HepG2 (cell line): Measurements from ENCODE around the gene UBAP2L. TPM values are rescaled to one million over a fixed set of nuclear protein-coding genes. Genes with fewer than 3 reads are reported as not detected.

ENCODE experiments used
- ATAC-seq: fragments of 200-7000 bp; cut with Tn5 transposase; 3 replicates; pipeline ENCODE4 v1.9.1; 2020; ENCODE audit warnings: mild to moderate bottlenecking, moderate library complexity
- BruUV-seq: library from RNA; stranded (reverse); fragments of 400-500 nt; replicated peaks from 2 replicates; lab custom pipeline; 2021; lab: Mats Ljungman, UMichigan
- CTCF ChIA-PET: fragments of 300-600 bp; formaldehyde crosslinking; extraction: SDS; loops from one replicate; lab custom pipeline; 2021; ENCODE audit warnings: low total read pairs, inconsistent platforms, low intra/inter-chr PET ratio; lab: Yijun Ruan, JAX
- POLR2A ChIA-PET: fragments of 350-600 bp; sonication (Branson Sonifier 250); formaldehyde crosslinking; loops from one replicate; lab custom pipeline; 2020; ENCODE audit warnings: antibody characterized with exemption, inconsistent platforms; lab: Yijun Ruan, JAX
- DNase-seq: peaks from one replicate; pipeline ENCODE4 v3.0.0-alpha.2; 2015; ENCODE audit warnings: low spot score
- FAIRE-seq: peaks from 3 replicates; lab custom pipeline; 2011; peaks lifted over from hg19 to GRCh38; lab: Jason Lieb, UNC
- H2AFZ ChIP-seq: one replicate; pipeline ENCODE4 v1.6.1; 2011; ENCODE audit warnings: low read length, inconsistent platforms
- H3K27ac ChIP-seq: fragments of 300-600 bp; 3 replicates; pipeline ENCODE4 v1.8.0; 2011; ENCODE audit warnings: mixed run types, mild to moderate bottlenecking, mixed read lengths, low read length, inconsistent platforms; ENCODE audit not compliant: insufficient read depth; ENCODE audit errors: extremely low read length
- H3K27me3 ChIP-seq, 2 experiments: fragments of 200-600 bp in 1 of 2; 2 replicates in 1 of 2; 3 replicates in 1 of 2; pipeline versions ENCODE4 v1.6.0 to v1.8.0; 2011; ENCODE audit warnings: low read length in 2 of 2, mild to moderate bottlenecking in 2 of 2, moderate library complexity in 2 of 2, inconsistent platforms in 1 of 2; ENCODE audit not compliant: insufficient read depth in 2 of 2, control insufficient read depth in 1 of 2
- H3K36me3 ChIP-seq, 2 experiments: fragments of 200-600 bp in 1 of 2; replicated peaks in 1 of 2; 2 replicates in 1 of 2; 3 replicates in 1 of 2; pipeline versions ENCODE4 v1.5.1 to v1.8.0; 2011; ENCODE audit warnings: low read length in 2 of 2, inconsistent platforms in 1 of 2; ENCODE audit not compliant: insufficient read depth in 2 of 2, control insufficient read depth in 1 of 2
- H3K4me1 ChIP-seq: 2 replicates; pipeline ENCODE4 v1.5.1; 2012; ENCODE audit warnings: low read length, inconsistent platforms; ENCODE audit not compliant: insufficient read depth
- H3K4me2 ChIP-seq: 2 replicates; pipeline ENCODE4 v1.6.0; 2011; ENCODE audit warnings: low read depth, low read length, inconsistent platforms
- H3K4me3 ChIP-seq, 3 experiments: fragments of 200-600 bp in 1 of 3; sonication (generic), shearing (Covaris generic) in 1 of 3; replicated peaks in 1 of 3; 2 replicates each; pipeline ENCODE4 v1.5.1; 2011 to 2016; ENCODE audit warnings: low read length in 3 of 3, inconsistent platforms in 2 of 3, low read depth in 2 of 3, mild to moderate bottlenecking in 2 of 3, control low read depth in 1 of 3, mixed read lengths in 1 of 3; ENCODE audit not compliant: insufficient read depth in 1 of 3
- H3K79me2 ChIP-seq: one replicate; pipeline ENCODE4 v1.6.1; 2011; ENCODE audit warnings: low read length, inconsistent platforms; ENCODE audit not compliant: insufficient read depth
- H3K9ac ChIP-seq: 2 replicates; pipeline ENCODE4 v1.6.0; 2011; ENCODE audit warnings: mild to moderate bottlenecking, low read depth, low read length, inconsistent platforms; ENCODE audit not compliant: insufficient read depth
- H3K9me3 ChIP-seq: 2 replicates; pipeline ENCODE4 v1.5.1; 2012; ENCODE audit warnings: mild to moderate bottlenecking, low read length
- H4K20me1 ChIP-seq: 2 replicates; pipeline ENCODE4 v1.6.0; 2011; ENCODE audit warnings: inconsistent platforms, mild to moderate bottlenecking, low read length, moderate library complexity; ENCODE audit not compliant: insufficient read depth
- ATAD3A ChIP-seq: sonication (generic); formaldehyde crosslinking; IDR thresholded peaks from 2 replicates; pipeline ENCODE4 v1.4.0; 2020; ENCODE audit warnings: missing genetic modification reagents
- HMG20A ChIP-seq: IDR thresholded peaks from 2 replicates; pipeline ENCODE4 v1.6.1; 2016; ENCODE audit warnings: borderline replicate concordance
- HNRNPLL ChIP-seq: fragments of 200-400 bp; formaldehyde crosslinking; IDR thresholded peaks from 2 replicates; pipeline ENCODE4 v1.6.1; 2017; ENCODE audit warnings: mild to moderate bottlenecking, low read depth, low read length; ENCODE audit not compliant: poor library complexity, severe bottlenecking
- ZNF121 ChIP-seq: sonication (generic); formaldehyde crosslinking; IDR thresholded peaks from 2 replicates; pipeline ENCODE4 v1.5.0; 2020; ENCODE audit warnings: mild to moderate bottlenecking, missing genetic modification reagents
- ZNF34 ChIP-seq: sonication (generic); formaldehyde crosslinking; IDR thresholded peaks from 2 replicates; pipeline ENCODE4 v1.4.0; 2020; ENCODE audit warnings: mild to moderate bottlenecking, missing genetic modification reagents, borderline replicate concordance
- ZNF652 ChIP-seq: IDR thresholded peaks from 2 replicates; pipeline ENCODE4 v1.6.1; 2016; ENCODE audit warnings: low read depth, borderline replicate concordance
- WGBS: methylation state at CpG from one replicate; pipeline ENCODE4 v1.1.6; 2017; ENCODE audit warnings: low lambda C conversion rate; 5-methylcytosine and 5-hydroxymethylcytosine counted together
- in situ Hi-C: cut with HindIII; loops from 2 replicates; pipeline ENCODE4 v1.10.0; 2017; ENCODE audit warnings: low pct_unique_long_range_greater_than_20kb; ENCODE audit not compliant: extremely low pct_ligation_motif_present
- intact Hi-C: fragments of 100-400 bp; cut with micrococcal nuclease; formaldehyde crosslinking; loops from one replicate; pipeline ENCODE4 v1.10.0; 2022; ENCODE audit not compliant: unreplicated experiment
- polyA plus RNA-seq, 8 experiments: library from polyadenylated mRNA; depleted of rRNA in 3 of 8; stranded (reverse) in 7 of 8; unstranded in 1 of 8; fragments of >200 nt; fragmentation: Illumina TruSeq in 4 of 8; extraction: Trizol in 4 of 8; gene quantifications; 2 replicates each; pipeline versions ENCODE4 v1.2.1 to v1.2.3, GENCODE V29; 2011 to 2016; ENCODE audit warnings: low read depth in 4 of 8, missing spikeins in 1 of 8, mixed read lengths in 1 of 8; ENCODE audit not compliant: insufficient read depth in 1 of 8
- total RNA-seq, 5 experiments: library from RNA; depleted of rRNA; stranded (reverse); fragments of >200 nt; fragmentation: Illumina TruSeq; extraction: Trizol; gene quantifications; 2 replicates each; pipeline ENCODE4 v1.2.3, GENCODE V29; 2016; ENCODE audit warnings: low read depth in 1 of 5
- TF ChIP-seq, protein P1 (sequence below): sonication (generic); formaldehyde crosslinking; IDR thresholded peaks from 2 replicates; pipeline ENCODE4 v1.4.0; 2020; ENCODE audit warnings: mild to moderate bottlenecking, missing genetic modification reagents, borderline replicate concordance
- TF ChIP-seq, protein P2 (sequence below): sonication (generic); formaldehyde crosslinking; IDR thresholded peaks from 2 replicates; pipeline ENCODE4 v1.4.0; 2020; ENCODE audit warnings: missing genetic modification reagents

UBAP2L gene
- total and polyA plus RNA-seq, 2 of the 13 experiments (the other 11 are each of a cell fraction or from before 2014, with no cell fraction given) = 74.2 to 159 TPM

DNA sequence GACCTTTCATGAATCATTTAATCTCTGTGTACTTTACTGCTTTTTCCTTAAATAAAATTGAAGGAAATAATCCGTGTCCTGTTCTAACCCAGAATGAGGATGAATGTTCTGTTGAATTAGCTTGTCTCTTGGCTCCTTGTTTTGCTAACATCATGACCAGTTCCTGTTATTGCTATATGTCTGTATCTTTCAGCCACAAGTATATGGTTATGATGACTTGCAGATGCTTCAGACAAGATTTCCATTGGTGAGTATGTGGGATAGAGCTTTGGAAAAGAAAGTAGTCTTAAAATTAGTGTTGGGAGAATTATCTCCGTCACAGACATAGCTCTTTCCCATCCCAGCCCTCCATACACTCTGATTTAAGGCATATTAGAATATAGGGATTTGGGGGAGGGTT, 38.0 kb downstream of the UBAP2L start (continued):
- TF ChIP-seq, protein P1, sequence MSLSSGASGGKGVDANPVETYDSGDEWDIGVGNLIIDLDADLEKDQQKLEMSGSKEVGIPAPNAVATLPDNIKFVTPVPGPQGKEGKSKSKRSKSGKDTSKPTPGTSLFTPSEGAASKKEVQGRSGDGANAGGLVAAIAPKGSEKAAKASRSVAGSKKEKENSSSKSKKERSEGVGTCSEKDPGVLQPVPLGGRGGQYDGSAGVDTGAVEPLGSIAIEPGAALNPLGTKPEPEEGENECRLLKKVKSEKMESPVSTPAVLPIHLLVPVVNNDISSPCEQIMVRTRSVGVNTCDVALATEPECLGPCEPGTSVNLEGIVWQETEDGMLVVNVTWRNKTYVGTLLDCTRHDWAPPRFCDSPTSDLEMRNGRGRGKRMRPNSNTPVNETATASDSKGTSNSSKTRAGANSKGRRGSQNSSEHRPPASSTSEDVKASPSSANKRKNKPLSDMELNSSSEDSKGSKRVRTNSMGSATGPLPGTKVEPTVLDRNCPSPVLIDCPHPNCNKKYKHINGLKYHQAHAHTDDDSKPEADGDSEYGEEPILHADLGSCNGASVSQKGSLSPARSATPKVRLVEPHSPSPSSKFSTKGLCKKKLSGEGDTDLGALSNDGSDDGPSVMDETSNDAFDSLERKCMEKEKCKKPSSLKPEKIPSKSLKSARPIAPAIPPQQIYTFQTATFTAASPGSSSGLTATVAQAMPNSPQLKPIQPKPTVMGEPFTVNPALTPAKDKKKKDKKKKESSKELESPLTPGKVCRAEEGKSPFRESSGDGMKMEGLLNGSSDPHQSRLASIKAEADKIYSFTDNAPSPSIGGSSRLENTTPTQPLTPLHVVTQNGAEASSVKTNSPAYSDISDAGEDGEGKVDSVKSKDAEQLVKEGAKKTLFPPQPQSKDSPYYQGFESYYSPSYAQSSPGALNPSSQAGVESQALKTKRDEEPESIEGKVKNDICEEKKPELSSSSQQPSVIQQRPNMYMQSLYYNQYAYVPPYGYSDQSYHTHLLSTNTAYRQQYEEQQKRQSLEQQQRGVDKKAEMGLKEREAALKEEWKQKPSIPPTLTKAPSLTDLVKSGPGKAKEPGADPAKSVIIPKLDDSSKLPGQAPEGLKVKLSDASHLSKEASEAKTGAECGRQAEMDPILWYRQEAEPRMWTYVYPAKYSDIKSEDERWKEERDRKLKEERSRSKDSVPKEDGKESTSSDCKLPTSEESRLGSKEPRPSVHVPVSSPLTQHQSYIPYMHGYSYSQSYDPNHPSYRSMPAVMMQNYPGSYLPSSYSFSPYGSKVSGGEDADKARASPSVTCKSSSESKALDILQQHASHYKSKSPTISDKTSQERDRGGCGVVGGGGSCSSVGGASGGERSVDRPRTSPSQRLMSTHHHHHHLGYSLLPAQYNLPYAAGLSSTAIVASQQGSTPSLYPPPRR (CRISPR knock-in tag) = no peak
- TF ChIP-seq HMG20A (no peak), ZNF34 (no peak), HNRNPLL (no peak), ZNF652 (no peak)
- TF ChIP-seq, protein P2, sequence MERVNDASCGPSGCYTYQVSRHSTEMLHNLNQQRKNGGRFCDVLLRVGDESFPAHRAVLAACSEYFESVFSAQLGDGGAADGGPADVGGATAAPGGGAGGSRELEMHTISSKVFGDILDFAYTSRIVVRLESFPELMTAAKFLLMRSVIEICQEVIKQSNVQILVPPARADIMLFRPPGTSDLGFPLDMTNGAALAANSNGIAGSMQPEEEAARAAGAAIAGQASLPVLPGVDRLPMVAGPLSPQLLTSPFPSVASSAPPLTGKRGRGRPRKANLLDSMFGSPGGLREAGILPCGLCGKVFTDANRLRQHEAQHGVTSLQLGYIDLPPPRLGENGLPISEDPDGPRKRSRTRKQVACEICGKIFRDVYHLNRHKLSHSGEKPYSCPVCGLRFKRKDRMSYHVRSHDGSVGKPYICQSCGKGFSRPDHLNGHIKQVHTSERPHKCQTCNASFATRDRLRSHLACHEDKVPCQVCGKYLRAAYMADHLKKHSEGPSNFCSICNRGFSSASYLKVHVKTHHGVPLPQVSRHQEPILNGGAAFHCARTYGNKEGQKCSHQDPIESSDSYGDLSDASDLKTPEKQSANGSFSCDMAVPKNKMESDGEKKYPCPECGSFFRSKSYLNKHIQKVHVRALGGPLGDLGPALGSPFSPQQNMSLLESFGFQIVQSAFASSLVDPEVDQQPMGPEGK = no peak

DNA sequence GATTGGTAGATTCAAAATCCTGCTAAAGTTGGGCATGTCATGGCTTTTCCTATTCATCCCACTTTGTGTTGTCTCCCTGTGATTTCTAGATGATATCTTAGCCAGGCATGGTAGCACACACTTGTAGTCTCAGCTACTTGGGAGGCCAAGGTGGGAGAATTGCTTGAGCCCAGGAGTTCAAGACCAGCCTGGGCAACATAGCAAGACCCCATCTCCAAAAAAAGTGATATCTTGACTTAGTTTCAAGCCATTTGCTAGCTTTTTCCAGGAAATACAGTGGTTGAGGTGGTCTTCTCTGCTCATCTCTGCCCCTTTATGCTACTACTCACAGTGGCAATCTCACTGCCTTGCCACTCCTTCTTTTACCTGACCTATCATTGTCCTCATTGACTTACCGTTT, 39.4 kb downstream of the UBAP2L start:
- Histone ChIP-seq H2AFZ (no peak overlapping the region), H4K20me1 (no peaks in the 10 kb centered on the region), H3K36me3 (peaks cover 51 to 93% of the 10 kb centered on the region in 2 experiments), H3K4me2 (no peak overlapping the region), H3K27ac (no peak overlapping the region), H3K9ac (no peak overlapping the region), H3K9me3 (no peaks in the 10 kb centered on the region), H3K79me2 (no peaks in the 10 kb centered on the region), H3K4me3 (no peak overlapping the region), H3K4me1 (no peaks in the 10 kb centered on the region), H3K27me3 (no peaks in the 10 kb centered on the region)
- ChIA-PET CTCF (no interaction called here), POLR2A (no interaction called here)
- no peak for ATAC-seq
- in situ Hi-C loops (no loop called here), intact Hi-C loops (no loop called here)
- no peak for DNase-seq
- TF ChIP-seq ZNF121 (CRISPR knock-in tag) (peak; percentile 70), ATAD3A (CRISPR knock-in tag) (no peak)
- BruUV-seq = no TSS peak
- FAIRE-seq = no peak
- WGBS = 88% methylated on average over 1 of the region's 1 CpG
